Panc1 (cell line): ENCODE measurements around the gene ORC4. TPM values are rescaled to one million over a fixed set of nuclear protein-coding genes. Genes with fewer than 3 reads are reported as not detected.

Source experiments
- ATAC-seq: fragments of 200-7000 bp; cut with Tn5 transposase; 2 replicates; pipeline ENCODE4 v1.9.1; 2020; ENCODE audit warnings: mild to moderate bottlenecking, moderate library complexity
- BruUV-seq: library from RNA; stranded (reverse); fragments of 400-500 nt; replicated peaks from 2 replicates; lab custom pipeline; 2021; lab: Mats Ljungman, UMichigan
- CTCF ChIA-PET: fragments of 300-600 bp; sonication (Branson Sonifier 250); formaldehyde crosslinking; loops from one replicate; lab custom pipeline; 2022; ENCODE audit warnings: antibody characterized with exemption; lab: Charles Lee
- POLR2A ChIA-PET: fragments of 300-600 bp; sonication (Branson Sonifier 250); formaldehyde crosslinking; loops from one replicate; lab custom pipeline; 2022; ENCODE audit warnings: antibody characterized with exemption; lab: Charles Lee
- DNase-seq: peaks from one replicate; pipeline ENCODE4 v3.0.0-alpha.2; 2010; ENCODE audit warnings: low read depth, low spot score
- H3K27ac ChIP-seq: 2 replicates; pipeline ENCODE4 v1.5.1; 2011; ENCODE audit warnings: mild to moderate bottlenecking, low read length, inconsistent platforms
- H3K27me3 ChIP-seq: fragments of 200-500 bp; sonication (Bioruptor generic); 2 replicates; pipeline ENCODE4 v1.6.0; 2014; ENCODE audit warnings: low read length, inconsistent platforms; ENCODE audit not compliant: control insufficient read depth, insufficient read depth
- H3K36me3 ChIP-seq: fragments of 200-500 bp; sonication (Bioruptor generic); 2 replicates; pipeline ENCODE4 v1.5.1; 2014; ENCODE audit warnings: inconsistent platforms, mild to moderate bottlenecking, low read length, moderate library complexity; ENCODE audit not compliant: control insufficient read depth, insufficient read depth
- H3K4me1 ChIP-seq: 2 replicates; pipeline ENCODE4 v1.5.1; 2011; ENCODE audit warnings: inconsistent platforms, mild to moderate bottlenecking, low read length, moderate library complexity; ENCODE audit not compliant: control insufficient read depth, insufficient read depth
- H3K4me3 ChIP-seq, 2 experiments: 2 replicates each; pipeline ENCODE4 v1.5.1; 2011 to 2012; ENCODE audit warnings: low read depth in 2 of 2, low read length in 2 of 2, mild to moderate bottlenecking in 2 of 2, inconsistent platforms in 1 of 2, moderate library complexity in 1 of 2
- H3K9me3 ChIP-seq: fragments of 200-500 bp; sonication (Bioruptor generic); 2 replicates; pipeline ENCODE4 v1.5.1; 2014; ENCODE audit warnings: low read depth, mild to moderate bottlenecking, inconsistent platforms, low read length, moderate library complexity; ENCODE audit not compliant: control insufficient read depth, insufficient read depth
- CTCF ChIP-seq: fragments of 450-650 bp; IDR thresholded peaks from 2 replicates; pipeline ENCODE4 v1.5.1; 2017; ENCODE audit warnings: mild to moderate bottlenecking
- POLR2AphosphoS5 ChIP-seq: IDR thresholded peaks from 2 replicates; pipeline ENCODE4 v1.6.1; 2012; ENCODE audit warnings: mild to moderate bottlenecking, low read depth, low read length, moderate library complexity
- REST ChIP-seq, 2 experiments: IDR thresholded peaks; 2 replicates each; pipeline ENCODE4 v1.6.1; 2011 to 2012; ENCODE audit warnings: low read depth in 2 of 2, control low read depth in 1 of 2, low read length in 1 of 2, mild to moderate bottlenecking in 1 of 2, moderate library complexity in 1 of 2; ENCODE audit not compliant: insufficient read depth in 1 of 2
- SIN3A ChIP-seq: IDR thresholded peaks from 2 replicates; pipeline ENCODE4 v1.6.1; 2012; ENCODE audit warnings: low read depth, mild to moderate bottlenecking, low read length, moderate library complexity, borderline replicate concordance; ENCODE audit not compliant: insufficient read depth
- TCF7L2 ChIP-seq: IDR thresholded peaks from 2 replicates; pipeline ENCODE4 v1.6.1; 2011; ENCODE audit warnings: mild to moderate bottlenecking, low read depth, low read length, inconsistent platforms
- in situ Hi-C: cut with HindIII; loops from 2 replicates; pipeline ENCODE4 v1.10.0; 2016; ENCODE audit warnings: low sequenced_read_pairs, low pct_unique_long_range_greater_than_20kb
- intact Hi-C: fragments of 100-400 bp; cut with micrococcal nuclease; formaldehyde crosslinking; loops from one replicate; pipeline ENCODE4 v1.10.0; 2022; ENCODE audit not compliant: unreplicated experiment
- total RNA-seq: library from RNA; stranded (reverse); gene quantifications from one replicate; pipeline ENCODE4 v1.2.1, GENCODE V29; 2021; ENCODE audit not compliant: unreplicated experiment

The ORC4 gene
- total RNA-seq, 1 experiment from 2014 or later: 43.3 TPM

GRCh38 chr2:148027822-148028221, 7.3 kb upstream of the ORC4 start:
- Histone ChIP-seq H3K27me3 (no peaks in the 10 kb centered on the region), H3K27ac (no peak overlapping the region), H3K9me3 (no peaks in the 10 kb centered on the region), H3K36me3 (no peaks in the 10 kb centered on the region; the same call in 1 of the 2 replicates), H3K4me3 (no peak overlapping the region), H3K4me1 (peaks cover 12% of the 10 kb centered on the region; the same call in 1 of the 2 replicates)
- in situ Hi-C loops: no loop called here
- no TSS peak for BruUV-seq
- ChIA-PET CTCF (no interaction called here), POLR2A (no interaction called here)
- TF ChIP-seq TCF7L2: no peak
- TF ChIP-seq REST (IDR thresholded peaks at IDR 0.05; ENCODE audit: insufficient read depth in 1 of 2, low read depth in 2 of 2, low read length in 1 of 2): no peak
- no peak for TF ChIP-seq SIN3A
- TF ChIP-seq CTCF: no peak
- no peak for TF ChIP-seq POLR2AphosphoS5
- intact Hi-C loops: no loop called here
- DNase-seq (no peak), ATAC-seq (no peak)

GRCh38 chr2:148026573-148026972, 6.0 kb upstream of the ORC4 start:
- no TSS peak for BruUV-seq
- ATAC-seq (no peak), DNase-seq (no peak)
- ChIA-PET CTCF (no interaction called here), POLR2A (no interaction called here)
- in situ Hi-C loops (no loop called here), intact Hi-C loops (no loop called here)
- peaks cover 13% of the 10 kb centered on the region; the same call in 1 of the 2 replicates for H3K4me1 ChIP-seq
- H3K4me3 ChIP-seq: no peak overlapping the region
- no peak overlapping the region for H3K27ac ChIP-seq
- no peaks in the 10 kb centered on the region for H3K9me3 ChIP-seq
- TF ChIP-seq TCF7L2: no peak
- no peak for TF ChIP-seq POLR2AphosphoS5
- TF ChIP-seq CTCF: no peak
- no peak for TF ChIP-seq SIN3A
- no peak for TF ChIP-seq REST (IDR thresholded peaks at IDR 0.05; ENCODE audit: insufficient read depth in 1 of 2, low read depth in 2 of 2, low read length in 1 of 2)
- no peaks in the 10 kb centered on the region for H3K27me3 ChIP-seq
- no peaks in the 10 kb centered on the region; the same call in none of the 2 replicates for H3K36me3 ChIP-seq
